ENCODE results near the gene TADA3.

Gene TADA3

DNA sequence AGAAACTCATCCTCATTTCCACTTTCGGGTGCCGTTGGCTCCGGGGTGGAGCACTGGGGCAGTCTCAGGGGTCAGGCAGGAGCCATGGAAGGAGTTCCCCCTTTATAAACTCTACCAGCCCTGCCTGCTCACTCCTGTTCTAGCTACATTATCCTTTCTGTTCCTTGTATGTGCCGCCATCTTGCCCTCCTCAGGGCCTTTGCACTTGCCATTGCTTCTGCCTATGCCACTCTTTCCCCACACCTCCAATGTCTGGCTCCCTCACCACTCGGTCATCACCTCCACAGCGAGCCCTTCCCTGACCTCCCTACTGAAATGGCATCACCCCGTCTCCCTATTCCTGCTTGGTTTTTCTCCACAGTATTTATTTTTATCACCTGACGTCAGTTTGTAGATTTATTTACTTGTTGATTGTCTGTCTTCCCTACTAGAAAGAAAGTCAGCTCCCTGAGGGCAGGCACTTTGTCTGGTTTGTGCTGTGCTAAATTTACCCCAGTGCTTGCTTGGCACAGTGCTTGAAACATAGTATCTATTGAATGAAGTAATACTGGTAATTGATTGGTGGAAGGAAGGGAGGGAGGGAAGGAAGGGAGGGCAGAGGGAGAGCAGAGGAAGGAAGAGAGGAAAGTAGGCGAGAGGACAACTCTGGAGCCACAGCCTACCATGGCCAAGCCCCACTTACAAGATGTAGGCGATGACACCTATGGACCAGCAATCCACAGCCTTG, 31.3 kb downstream of the TADA3 start:
- no peak for DNase-seq

DNA sequence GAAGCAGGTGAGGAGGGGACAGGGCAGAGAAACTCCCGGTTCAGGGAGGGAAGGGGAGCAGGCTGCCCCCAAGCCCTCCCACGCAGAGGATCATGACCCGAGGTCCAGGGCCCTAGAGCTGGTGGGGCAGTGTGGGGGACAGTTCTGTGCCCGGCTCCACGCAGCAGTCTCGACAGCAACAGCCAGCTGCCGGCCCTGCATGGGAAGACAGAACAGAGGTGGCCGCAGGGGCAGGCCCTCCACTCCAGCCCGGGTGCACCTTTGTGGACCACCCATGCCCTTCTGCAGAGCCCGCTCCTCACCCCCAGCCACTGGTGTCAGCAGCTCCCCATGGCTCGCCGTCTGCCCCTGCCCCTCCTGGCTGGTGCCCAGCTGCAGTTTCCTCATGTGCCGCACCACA, 34.8 kb downstream of the TADA3 start:
- no peak for DNase-seq

DNA sequence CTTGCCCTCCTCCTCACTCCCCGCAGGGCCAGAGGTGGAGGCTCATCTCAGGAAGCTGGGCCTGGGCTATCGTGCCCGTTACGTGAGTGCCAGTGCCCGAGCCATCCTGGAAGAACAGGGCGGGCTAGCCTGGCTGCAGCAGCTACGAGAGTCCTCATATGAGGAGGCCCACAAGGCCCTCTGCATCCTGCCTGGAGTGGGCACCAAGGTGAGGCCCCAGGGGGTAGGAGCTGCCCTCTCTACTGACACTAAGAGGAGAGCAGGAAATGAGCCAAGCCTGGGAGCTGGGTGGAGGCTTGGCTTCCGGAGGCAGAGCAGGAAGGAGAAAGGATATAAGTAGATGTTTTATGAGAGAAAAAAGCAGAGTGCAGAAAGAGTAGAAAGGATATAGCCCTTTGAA, 37.6 kb downstream of the TADA3 start:
- no peak for DNase-seq

DNA sequence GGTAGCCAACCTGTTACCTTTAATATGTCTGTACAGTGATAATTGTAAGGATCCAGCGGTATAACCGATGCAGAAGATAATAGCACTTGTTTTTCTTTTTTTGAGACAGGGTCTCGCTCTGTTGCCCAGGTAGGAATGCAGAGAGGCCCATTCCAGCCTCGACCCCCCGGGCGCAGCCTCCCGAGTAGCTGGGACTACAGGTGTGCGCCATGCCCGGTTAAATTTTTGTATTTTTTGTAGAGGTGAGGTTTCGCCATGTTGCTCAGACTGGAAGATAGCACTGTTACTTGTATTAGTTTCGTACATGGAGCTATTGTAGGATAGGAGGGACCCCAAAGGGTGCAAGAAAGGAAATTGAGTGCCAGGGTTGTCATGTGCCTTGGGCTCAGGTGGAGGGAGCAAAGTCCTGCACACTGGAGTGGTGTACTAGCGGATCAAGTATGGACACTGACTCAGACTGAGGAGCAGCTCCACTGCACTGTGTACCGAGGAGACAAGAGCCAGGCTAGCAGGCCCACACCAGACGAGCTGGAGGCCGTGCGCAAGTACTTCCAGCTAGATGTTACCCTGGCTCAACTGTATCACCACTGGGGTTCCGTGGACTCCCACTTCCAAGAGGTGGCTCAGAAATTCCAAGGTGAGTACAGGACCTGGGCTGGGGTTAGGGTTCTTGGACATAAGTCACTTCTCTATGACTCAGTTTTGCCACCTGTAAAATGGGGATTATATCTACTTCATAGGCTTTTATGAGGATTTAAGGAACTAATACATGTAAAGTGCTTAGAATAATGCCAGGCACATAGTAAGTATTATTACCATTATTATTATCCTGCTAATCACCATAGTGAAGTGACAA, 41.5 kb downstream of the TADA3 start:
- no peak for DNase-seq

DNA sequence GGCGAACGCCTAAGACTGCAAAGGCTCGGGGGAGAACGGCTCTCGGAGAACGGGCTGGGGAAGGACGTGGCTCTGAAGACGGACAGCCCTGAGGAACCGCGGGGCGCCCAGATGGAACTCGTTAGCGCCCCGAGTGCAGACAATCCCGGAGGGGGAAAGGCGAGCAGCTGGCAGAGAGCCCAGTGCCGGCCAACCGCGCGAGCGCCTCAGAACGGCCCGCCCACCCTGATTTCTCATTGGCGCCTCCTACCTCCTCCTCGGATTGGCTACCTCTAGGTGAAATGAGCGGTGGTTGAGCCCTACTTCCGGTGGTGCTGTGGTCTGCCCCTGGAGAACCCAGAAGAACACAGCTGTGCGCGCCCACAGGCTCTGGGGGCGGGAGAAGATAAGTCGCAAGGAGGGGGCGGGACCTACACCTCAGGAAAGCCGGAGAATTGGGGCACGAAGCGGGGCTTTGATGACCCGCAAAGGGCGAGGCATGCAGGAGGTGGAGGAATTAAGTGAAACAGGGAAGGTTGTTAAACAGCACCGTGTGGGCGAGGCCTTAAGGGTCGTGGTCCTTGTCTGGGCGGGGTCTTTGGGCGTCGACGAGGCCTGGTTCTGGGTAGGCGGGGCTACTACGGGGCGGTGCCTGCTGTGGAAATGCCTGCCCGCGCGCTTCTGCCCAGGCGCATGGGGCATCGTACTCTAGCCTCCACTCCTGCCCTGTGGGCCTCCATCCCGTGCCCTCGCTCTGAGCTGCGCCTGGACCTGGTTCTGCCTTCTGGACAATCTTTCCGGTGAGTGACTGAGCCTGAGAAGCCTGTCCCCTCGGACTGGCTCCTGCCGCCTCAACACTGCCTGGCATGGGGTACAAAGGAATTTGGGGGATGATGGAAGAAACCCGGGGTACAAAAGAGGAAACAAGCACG, 42.4 kb downstream of the TADA3 start, which contains the start of gene OGG1:
Gene OGG1, plus strand, starts transcription at position 308 of the 911 bp plus-strand sequence. Its CDS starts 335 bp downstream, at position 643.
- DNase-seq, result peak; percentile 91 to 94 (median 92)

DNA sequence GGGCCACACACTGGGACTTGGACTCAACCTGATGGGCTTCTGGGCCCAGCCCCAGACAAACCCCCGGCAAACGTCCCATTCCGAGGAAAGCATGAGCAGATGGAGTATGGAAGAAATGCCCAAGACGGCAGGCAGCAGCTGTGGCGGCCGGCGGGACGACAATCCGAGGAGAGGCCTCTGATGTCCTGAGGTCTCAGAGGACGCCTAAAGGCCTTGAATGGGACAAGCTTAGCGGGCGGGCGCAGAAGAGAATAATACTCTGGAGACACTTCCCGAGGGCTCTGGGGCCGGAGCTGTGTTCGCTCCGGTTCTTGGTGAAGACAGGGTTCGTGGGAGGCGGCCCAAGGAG, 43.0 kb downstream of the TADA3 start:
- DNase-seq, result no peak

DNA sequence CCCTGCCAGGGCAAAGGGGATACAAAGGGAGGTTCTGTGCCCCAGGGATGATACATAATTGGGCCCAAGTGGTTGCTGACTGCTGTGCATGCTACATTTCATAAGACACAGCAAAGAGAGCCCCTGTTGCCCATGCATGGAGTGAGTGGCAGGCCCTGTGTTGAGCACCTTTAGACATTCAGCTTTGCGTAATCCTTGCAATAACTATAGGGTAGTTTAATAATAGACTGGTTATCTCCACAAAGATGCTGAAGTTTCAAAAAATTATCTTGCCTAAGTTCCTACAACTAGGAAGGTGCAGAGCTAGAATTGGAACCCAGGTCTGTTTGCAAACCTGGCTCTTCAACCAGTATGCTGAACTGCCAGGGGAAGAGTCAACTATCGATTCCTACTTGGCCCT, 44.2 kb downstream of the TADA3 start:
- no peak for DNase-seq

DNA sequence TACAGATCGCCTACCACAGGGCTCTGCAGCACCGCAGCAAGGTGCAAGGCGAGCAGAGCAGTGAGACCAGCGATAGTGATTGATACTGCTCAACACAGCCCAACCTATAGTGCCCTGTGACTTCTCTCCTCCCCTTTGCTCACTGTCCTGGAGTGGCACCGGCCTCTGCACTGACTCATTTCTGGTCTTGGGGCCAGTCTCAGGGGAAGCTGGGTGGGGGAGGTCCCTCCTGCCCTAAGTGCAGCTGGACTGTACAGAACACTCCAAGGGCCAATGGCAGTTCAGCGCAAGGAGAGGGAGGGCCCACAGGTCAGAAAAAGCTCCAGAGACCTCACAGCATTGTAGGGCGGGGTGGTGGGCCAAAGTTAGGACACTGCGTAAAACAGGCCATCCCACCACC, 45.0 kb downstream of the TADA3 start:
- DNase-seq, result no peak

DNA sequence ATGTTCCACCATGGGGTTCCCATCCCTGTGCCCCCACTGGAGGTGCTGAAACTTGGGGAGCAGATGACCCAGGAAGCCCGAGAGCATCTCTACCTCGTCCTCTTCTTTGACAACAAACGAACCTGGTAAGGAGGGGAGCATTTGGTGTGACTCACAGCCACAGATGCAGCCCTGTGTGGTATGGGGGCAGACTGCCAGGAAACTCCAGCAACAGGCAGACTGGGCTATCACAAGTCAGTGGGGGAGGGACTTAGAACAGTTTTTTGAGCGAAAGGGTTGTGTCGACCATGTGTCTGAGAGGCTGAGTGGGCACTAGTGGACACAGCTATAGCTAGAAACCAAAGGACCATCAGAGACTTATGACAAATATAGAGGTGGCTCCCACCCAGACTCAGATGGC, 45.9 kb downstream of the TADA3 start:
- no peak for DNase-seq

DNA sequence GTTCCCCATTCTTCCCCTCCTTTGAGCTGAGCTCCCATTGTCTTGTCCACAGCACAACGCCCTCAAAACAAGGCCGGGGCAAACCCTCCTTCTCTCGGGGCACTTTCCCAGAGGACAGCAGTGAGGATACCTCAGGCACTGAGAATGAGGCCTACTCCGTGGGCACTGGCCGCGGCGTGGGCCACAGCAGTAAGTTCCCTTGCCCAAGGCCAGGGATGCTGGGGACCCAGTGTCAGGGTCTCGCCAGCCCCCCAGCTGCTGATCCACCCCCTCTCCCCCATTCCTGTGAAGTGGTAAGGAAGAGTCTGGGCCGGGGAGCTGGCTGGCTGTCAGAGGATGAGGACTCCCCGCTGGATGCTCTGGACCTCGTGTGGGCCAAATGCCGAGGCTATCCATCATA, 46.8 kb downstream of the TADA3 start:
- DNase-seq, result no peak

DNA sequence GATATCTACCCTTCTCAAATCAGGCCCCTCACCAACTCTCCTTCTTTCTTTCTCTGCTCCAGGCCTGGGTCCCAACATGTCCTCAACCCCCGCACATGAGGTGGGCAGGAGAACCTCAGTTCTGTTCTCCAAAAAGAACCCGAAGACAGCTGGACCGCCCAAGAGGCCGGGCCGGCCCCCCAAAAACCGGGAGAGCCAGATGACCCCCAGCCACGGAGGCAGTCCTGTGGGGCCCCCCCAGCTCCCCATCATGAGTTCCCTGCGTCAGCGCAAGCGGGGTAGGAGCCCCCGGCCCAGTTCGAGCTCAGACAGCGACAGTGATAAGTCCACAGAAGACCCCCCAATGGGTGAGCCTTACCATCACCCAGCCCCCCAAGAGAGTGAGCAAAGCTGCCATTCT, 48.1 kb downstream of the TADA3 start:
- DNase-seq, result no peak

DNA sequence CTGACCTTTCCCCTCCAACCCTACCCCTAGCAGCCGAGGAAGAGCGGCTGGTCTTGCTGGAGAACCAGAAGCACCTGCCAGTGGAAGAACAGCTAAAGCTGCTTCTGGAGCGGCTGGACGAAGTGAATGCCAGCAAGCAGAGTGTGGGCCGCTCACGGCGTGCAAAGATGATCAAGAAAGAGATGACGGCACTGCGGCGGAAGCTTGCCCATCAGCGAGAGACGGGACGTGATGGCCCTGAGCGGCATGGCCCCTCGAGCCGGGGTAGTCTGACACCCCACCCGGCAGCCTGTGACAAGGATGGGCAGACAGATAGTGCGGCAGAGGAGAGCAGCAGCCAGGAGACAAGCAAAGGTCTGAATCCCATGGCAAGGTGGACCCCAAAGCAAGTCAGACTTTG, 48.7 kb downstream of the TADA3 start:
- DNase-seq, result no peak

DNA sequence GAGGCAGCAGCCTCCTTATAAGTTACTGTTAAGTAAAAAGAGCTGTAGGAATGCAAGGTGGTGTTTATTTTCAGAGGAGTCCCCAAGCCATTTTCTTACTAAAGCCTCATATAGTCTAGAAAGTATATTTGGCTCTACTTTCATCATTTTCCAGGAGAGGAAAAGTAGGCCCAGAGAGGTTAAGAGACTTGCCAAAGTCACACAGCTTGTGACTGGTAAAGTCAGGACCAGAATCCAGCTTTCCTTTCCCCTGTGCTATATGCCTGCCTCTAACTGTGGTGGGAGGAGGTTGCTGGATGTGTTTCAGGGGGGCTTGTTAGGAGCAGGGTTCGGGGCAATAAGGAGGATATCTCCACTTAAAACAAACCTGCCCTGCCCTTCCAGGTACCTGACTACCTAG, 49.7 kb downstream of the TADA3 start:
- no peak for DNase-seq

DNA sequence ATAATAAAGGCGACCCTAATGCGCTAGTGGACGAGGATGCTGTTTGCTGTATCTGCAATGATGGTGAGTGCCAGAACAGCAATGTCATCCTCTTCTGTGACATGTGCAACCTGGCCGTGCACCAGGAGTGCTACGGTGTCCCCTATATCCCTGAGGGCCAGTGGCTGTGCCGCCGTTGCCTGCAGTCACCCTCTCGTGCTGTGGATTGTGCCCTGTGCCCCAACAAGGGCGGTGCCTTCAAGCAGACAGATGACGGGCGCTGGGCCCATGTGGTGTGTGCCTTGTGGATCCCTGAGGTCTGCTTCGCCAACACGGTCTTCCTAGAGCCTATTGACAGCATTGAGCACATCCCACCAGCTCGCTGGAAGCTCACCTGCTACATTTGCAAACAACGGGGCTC, 53.1 kb downstream of the TADA3 start:
- no peak for DNase-seq

DNA sequence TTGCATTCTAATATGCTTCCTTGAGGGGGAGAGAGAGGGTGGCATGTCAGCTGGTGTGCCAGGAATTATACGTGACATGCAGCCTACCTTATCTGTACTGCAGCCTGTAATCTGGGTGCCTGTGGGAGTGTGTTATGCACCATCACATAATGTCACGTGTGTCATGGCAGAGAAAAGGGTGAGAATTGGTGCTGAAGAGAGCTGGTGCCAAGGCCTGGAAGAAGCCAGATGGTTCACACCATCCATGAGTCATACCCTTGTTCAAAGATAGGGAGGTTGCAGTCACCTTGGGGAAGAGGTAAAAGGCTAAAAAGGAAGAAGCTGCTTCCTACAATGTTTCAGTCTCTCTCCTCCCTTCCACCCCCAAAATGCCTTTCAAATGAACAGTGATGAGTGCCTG, 55.4 kb downstream of the TADA3 start:
- DNase-seq, result no peak

DNA sequence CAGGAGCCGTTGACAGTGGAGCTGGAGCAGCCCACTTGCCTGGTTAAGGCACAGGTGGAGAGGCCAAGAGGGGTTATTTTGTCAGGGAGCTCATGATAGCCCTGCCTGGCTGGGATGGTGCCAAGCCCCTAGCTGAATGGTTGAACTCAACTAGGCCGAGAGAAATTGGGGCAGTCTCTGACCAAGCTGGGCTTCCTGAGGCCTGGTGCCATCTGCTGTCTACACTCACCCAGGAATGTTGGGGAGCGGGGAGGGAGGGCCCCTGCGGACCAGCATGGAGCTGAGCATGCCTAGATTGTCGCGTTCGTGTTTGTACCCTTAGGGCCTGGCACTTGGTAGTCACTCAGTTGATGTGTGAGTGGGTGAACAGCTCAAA, 59.5 kb downstream of the TADA3 start:
- no peak for DNase-seq

DNA sequence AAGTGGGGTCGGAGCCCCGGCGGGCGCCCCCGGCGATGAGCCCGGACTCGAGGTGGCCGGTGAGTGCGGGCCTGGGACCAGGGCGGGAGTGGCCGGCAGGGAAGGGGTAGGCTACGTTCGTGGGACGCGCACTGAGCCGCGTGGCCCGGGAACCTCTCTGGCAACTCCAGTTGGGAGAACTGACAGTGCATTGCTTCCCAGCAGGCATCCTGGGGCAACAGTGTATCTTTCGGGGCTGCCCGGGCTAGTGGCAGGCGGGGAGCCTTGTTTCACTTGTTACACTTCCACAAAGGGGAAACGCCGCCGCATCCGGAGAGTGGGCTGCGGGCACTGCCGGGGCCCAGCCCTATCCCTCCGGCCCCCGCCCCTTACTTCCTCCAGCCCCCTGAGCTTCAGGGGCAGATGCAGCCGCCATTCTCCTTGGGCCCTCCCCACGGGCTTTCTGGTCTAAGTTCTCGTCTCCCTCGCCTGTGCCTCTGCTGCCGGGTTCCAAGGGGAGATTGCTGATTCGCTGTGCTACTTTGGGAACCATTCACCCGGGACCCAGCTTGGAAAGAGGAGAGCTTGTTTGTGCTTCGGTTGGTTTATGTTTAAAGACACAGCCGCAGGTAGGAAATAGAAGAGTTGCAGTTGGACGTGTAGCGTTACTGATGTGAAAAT, 60.1 kb downstream of the TADA3 start:
- DNase-seq, result peak in 4 of 6 experiments; percentile 21 to 41 (median 28)

DNA sequence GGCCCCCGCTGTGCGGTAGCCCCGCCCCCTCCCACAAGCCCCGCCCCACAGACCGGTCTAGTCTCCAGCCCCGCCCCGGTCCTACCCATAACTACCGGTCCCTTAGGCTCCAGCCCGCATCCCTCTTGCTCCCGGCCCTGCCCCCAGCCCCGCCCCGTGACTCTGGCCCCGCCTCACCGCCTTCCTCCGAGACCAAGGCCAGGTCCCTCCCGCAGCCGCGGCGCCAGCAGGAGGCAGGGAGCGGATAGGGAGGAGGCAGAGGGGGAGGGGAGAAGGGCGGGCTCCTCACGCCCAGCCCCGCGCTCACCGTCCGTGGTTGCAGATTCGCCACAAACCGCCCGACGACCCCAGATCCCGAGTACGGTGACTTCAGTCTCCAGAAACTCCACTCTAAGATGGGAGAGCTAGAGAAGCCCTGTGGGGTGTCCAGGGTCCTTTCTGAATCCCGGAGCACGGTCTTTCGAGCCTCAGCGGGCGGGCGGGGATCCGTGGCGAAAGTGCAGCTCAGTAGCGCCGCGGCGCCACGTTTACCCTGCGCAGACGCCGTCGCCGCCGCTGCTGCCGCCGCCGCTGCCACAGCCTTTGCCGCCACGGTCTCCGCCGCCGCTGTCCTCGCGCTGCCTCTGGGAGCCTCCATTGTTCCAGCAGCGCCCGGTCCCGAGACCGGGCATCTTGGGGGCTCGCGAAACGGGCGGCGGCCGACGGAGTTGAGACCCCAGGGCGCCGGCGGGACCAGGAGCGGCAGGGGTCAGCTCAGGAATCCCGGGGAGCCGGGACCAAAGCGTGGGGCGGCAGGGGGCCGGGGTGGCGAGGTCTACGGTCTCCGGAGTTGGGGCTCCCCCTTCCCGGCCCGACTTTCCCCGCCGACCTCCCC, 60.8 kb downstream of the TADA3 start, which contains the start of gene BRPF1:
Gene BRPF1, plus strand, starts transcription at position 530 of the 874 bp plus-strand sequence. CDS start 2,406 bp downstream, outside the sequence.
- peak; percentile 97 to 99 (median 99) for DNase-seq

DNA sequence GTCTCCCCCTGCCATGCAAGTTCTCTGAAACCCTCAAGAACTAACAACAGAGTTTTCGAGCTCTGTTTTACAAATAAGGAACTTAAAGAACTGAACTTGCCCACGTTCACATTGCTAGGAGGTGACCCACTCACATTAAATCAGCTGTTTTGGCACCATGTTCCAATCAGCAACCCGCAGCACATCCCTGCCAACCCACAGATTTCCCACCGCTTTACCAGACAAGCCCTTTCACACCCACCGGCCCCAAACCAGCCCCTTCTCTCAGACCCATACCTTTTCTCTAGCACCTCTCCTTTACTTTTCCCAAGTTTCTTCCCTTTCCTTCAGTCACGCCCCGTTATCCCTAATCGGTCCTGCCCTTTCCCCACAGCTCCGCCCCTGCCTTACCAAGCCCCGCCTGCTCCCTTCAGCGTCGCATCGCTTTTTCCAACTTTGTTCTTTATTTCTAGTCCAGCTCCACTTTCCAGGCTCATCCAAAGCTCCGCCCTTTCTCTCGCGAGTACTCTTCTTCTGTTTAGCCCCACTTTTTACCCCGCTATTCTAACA, 61.5 kb downstream of the TADA3 start:
- DNase-seq, result no peak
